Heart right ventricle (tissue), 16 donors: ENCODE data around the gene EMILIN2. TPM values are rescaled to one million over a fixed set of nuclear protein-coding genes. Genes with fewer than 3 reads are reported as not detected.

Experiments
- ATAC-seq, 8 donors: fragments of 200-7000 bp; cut with Tn5 transposase; one replicate each; pipeline ENCODE4 v1.9.1; 2020; ENCODE audit warnings: mild to moderate bottlenecking in 8 of 8, moderate library complexity in 8 of 8, moderate number of reproducible peaks in 1 of 8
- DNase-seq, 2 donors: peaks; one replicate each; pipeline ENCODE4 v3.0.0-alpha.2; 2020
- H3K27ac ChIP-seq, 10 donors: fragments of 200-600 bp; sonication (generic) in 2 of 10; one replicate each; pipeline versions ENCODE4 v1.5.0 to v1.8.0; 2020 to 2022; ENCODE audit warnings: mild to moderate bottlenecking in 3 of 10
- H3K27me3 ChIP-seq, 7 donors: fragments of 200-600 bp; one replicate each; pipeline ENCODE4 v1.8.0; 2021 to 2022; ENCODE audit warnings: mild to moderate bottlenecking in 2 of 7
- H3K36me3 ChIP-seq, 9 donors: fragments of 200-600 bp; sonication (generic) in 1 of 9; one replicate each; pipeline versions ENCODE4 v1.5.0 to v1.8.0; 2020 to 2022; ENCODE audit warnings: mild to moderate bottlenecking in 2 of 9
- H3K4me1 ChIP-seq, 9 donors: fragments of 200-600 bp; sonication (generic) in 1 of 9; one replicate each; pipeline versions ENCODE4 v1.5.0 to v1.8.0; 2020 to 2022; ENCODE audit warnings: mild to moderate bottlenecking in 4 of 9
- H3K4me3 ChIP-seq, 10 donors: fragments of 200-600 bp; sonication (generic) in 2 of 10; one replicate each; pipeline versions ENCODE4 v1.5.0 to v1.8.0; 2020 to 2022; ENCODE audit warnings: mild to moderate bottlenecking in 7 of 10, moderate library complexity in 2 of 10
- H3K9me3 ChIP-seq, 11 donors: fragments of 200-600 bp in 10 of 11; sonication (generic) in 2 of 11; one replicate each; pipeline versions ENCODE4 v1.5.0 to v1.8.0; 2013 to 2022; ENCODE audit warnings: mild to moderate bottlenecking in 2 of 11, control low read depth in 1 of 11, moderate library complexity in 1 of 11
- WGBS, 2 donors: extraction: QIAGEN DNeasy Blood & Tissue Kit; methylation state at CpG; one replicate each; pipeline ENCODE4 v1.1.7; 2013; ENCODE audit warnings: inconsistent platforms in 1 of 2; 5-methylcytosine and 5-hydroxymethylcytosine counted together
- intact Hi-C, 10 donors: fragments of 100-400 bp; cut with DNase I; formaldehyde crosslinking; loops; one replicate each; pipeline versions ENCODE4 v1.11.1 to v1.14.2; 2022
- polyA plus RNA-seq, 2 donors: library from polyadenylated mRNA; stranded (reverse); fragments of 200-250 nt; gene quantifications; one replicate each; pipeline ENCODE4 v1.2.3, GENCODE V29; 2013
- total RNA-seq, 10 donors: library from RNA; stranded (reverse); fragmentation: NEBNext Ultra II Directional in 3 of 10; extraction: Animal tissue kit (Norgen Biotek cat#: 25700) in 3 of 10; gene quantifications; one replicate each; pipeline versions ENCODE4 v1.2.1 to v1.2.4, GENCODE V29; 2021 to 2023
- TF ChIP-seq, protein P1 (sequence below), 9 donors: fragments of 200-600 bp; sonication (generic) in 2 of 9; IDR thresholded peaks; one replicate each; pipeline versions ENCODE4 v1.5.0 to v1.8.0; 2021 to 2022; ENCODE audit warnings: antibody characterized with exemption in 9 of 9, mild to moderate bottlenecking in 5 of 9, moderate library complexity in 1 of 9
- donor health status: Arrhythmogenic right ventricular cardiomyopathy.
- donor health status: ischemic (EF 13 %, LVEDD 7.1; RV severe dilation, severe dysfunction).
- donor health status: healthy with polysubstance abuse.
- donor health status: DM: no; HTN: yes; CAD: no.
- donor health status: DM: no; HTN: no; CAD: no.
- donor health status: ischemic (EF 25% LVEDD 6.9; RV normal size, moderate dysfunction).
- donor health status: ischemic (EF 25% LVEDD 5.7; RV mildly dilated, moderate dysfunction).
- donor health status: healthy.
- donor health status: DM: yes; HTN: yes; CAD: no.
- donor health status: Ischemic cardiomyopathy.
- donor health status: ischemic (EF 35%, LVEDD 5.7; RV mildly dilated, moderate dysfunction).
- donor health status: nonischemic (EF 11% LVEDD 7.7; RV severe dilation, severe dysfunction).
- donor health status: DM: yes; HTN: yes; CAD: no.
- donor health status: PGD.
- donor health status: ischemic (EF 29% LVEDD 5.4; RV normal size, mild dysfunction).
- donor health status: nonischemic (EF 23%, LVEDD 6.1; RV moderate dilation, normal function).

EMILIN2 gene
- total and polyA plus RNA-seq, 12 donors, result 9.5 to 50.5 (median 19.6) TPM

DNA sequence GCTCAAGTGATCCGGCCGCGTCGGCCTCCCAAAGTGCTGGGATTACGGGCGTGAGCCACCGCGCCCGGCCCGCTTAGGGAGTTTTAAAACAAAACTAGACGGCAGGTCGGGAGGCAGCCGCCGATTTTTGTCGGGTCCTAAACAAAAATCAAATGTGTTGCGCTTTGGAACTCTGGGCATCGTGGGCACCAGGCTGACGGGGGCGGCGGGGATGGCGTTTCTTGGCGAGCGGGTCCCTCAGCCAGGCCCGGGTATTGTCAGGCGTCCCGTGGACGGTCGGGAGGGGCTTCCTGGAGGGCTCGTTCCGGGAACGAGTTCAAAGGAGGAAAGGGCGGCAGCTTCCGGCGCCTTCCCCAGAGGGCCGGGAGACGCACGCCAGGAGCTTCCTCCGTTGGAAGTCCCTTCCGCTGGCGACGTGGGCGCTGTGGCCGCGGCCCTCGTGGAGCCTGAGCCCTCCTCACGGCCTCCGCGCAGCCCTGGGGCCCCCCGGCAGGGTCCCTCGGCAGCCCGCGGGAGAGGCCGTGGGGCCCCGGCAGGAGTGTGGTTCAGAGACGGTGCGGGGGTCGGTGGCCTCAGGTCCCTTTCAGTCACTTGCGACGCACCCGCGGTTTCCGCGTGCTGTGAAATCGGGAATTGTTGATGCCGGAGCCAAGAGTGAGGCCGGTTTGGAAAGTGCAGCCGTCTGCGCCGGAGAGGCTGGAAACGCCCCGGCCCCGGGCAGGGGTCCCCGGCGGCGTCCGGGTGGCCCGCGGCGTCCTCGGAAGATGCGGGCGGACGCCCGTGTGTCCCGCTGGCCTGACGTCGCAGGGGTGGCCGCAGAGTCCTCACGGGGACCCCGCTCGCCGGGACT is 59.3 kb downstream of the EMILIN2 start:
- Histone ChIP-seq H3K36me3 (peaks cover 0 to 27% (median 0%) of the 10 kb centered on the region in 9 donors), H3K4me3 (peak overlapping the region; percentile 44 to 80 (median 59)), H3K27ac (peak overlapping the region in 9 of 10 donors; percentile 29 to 90 (median 66)), H3K4me1 (peaks cover 14 to 65% (median 53%) of the 10 kb centered on the region in 9 donors), H3K27me3 (peaks cover 0 to 8% (median 0%) of the 10 kb centered on the region in 7 donors), H3K9me3 (no peaks in the 10 kb centered on the region)
- intact Hi-C loops, result loop anchor here in 5 of 10 donors (5.0 to 10.0 kb wide), 6 partner anchors 54 to 131 kb away; partner anchors contain the start of gene EMILIN2 (in 2 of the 5)
- TF ChIP-seq, protein P1, sequence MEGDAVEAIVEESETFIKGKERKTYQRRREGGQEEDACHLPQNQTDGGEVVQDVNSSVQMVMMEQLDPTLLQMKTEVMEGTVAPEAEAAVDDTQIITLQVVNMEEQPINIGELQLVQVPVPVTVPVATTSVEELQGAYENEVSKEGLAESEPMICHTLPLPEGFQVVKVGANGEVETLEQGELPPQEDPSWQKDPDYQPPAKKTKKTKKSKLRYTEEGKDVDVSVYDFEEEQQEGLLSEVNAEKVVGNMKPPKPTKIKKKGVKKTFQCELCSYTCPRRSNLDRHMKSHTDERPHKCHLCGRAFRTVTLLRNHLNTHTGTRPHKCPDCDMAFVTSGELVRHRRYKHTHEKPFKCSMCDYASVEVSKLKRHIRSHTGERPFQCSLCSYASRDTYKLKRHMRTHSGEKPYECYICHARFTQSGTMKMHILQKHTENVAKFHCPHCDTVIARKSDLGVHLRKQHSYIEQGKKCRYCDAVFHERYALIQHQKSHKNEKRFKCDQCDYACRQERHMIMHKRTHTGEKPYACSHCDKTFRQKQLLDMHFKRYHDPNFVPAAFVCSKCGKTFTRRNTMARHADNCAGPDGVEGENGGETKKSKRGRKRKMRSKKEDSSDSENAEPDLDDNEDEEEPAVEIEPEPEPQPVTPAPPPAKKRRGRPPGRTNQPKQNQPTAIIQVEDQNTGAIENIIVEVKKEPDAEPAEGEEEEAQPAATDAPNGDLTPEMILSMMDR (IDR thresholded peaks at IDR 0.05), result no peak
- WGBS, 2 donors, result 7 to 8% methylated on average over 81 to 92 of the region's 92 CpGs
- peak; percentile 63 to 80 (median 74) for ATAC-seq
- DNase-seq, result peak; percentile 81

DNA sequence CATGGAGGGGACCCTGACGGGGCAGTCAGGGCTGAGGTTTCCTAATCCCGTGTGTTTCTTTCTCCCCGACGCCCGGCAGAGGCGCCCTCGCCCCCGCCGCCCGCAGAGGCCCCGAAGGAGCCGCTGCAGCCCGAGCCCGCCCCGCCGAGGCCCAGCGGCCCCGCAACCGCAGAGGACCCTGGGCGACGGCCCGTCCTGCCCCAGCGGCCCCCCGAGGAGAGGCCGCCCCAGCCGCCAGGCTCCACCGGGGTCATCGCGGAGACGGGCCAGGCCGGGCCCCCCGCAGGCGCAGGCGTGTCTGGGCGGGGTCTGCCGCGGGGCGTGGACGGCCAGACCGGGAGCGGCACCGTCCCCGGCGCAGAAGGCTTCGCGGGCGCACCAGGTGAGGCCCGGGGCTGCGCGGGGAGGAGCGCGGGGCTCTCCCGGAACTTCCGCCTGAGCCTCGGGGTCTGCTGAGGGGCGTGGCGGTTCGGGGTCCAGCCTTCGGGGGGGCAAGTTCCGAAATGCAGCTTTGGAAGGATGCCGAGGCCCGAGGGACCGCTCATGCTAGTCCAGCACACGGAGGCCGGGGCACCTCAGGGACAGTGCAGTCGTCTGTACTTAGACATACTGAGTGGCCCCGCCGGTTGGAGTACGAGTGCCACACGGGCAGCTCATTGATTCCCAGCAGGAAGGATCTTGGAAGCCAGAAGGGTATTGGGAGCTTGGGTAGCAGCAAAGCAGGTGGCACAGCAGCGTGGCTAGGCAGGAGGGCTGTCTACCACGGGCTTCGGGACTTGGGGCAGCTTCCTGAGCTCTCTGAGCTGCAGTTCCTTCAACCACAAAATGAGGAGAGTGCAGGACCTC is 60.1 kb downstream of the EMILIN2 start:
- 6% methylated on average over 65 to 73 of the region's 73 CpGs for WGBS, 2 donors
- peak; percentile 38 to 47 for DNase-seq
- intact Hi-C loops, result loop anchor here in 5 of 10 donors (5.0 to 10.0 kb wide), 6 partner anchors 55 to 132 kb away; partner anchors contain the start of gene EMILIN2 (in 2 of the 5)

DNA sequence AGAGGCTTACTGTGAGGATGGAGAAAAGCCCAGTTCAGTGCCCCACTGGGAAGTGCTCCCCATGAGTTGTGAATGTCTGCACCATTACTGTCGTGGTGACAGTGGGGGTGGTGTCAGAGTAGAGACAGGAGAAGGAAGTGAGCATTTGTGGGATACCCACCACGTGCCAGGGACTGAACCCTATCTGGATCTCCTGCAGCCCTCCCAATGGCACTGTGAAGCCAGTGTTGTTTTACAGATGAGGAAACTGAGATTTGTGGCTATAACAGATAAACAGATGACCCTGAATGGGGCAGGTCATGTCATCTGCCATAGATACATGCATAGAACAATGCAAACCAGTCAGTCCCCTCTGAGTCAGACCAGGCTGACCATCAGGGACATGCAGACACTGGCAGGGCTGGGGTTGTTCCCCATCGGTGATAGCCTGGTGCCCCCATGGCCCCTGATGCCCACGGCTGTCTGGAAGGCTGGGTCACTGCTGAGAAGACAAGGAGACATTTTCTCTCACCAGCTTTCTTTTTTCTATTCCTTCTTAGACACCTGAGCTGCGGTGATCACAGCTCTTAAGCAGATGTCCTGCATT is 60.8 kb downstream of the EMILIN2 start:
- Histone ChIP-seq H3K4me3 (peak overlapping the region in 8 of 10 donors; percentile 55 to 80 (median 59)), H3K4me1 (peaks cover 8 to 50% (median 37%) of the 10 kb centered on the region in 9 donors), H3K27ac (peak overlapping the region in 4 of 10 donors; percentile 9 to 90 (median 75)), H3K27me3 (peaks cover 0 to 6% (median 0%) of the 10 kb centered on the region in 7 donors), H3K36me3 (peaks cover 0 to 42% (median 0%) of the 10 kb centered on the region in 9 donors), H3K9me3 (no peaks in the 10 kb centered on the region)
- TF ChIP-seq, protein P1 (IDR thresholded peaks at IDR 0.05), result no peak
- intact Hi-C loops, result loop anchor here in 5 of 10 donors (5.0 to 10.0 kb wide), 6 partner anchors 55 to 133 kb away; partner anchors contain the start of gene EMILIN2 (in 2 of the 5)
- ATAC-seq, result no peak
- no peak for DNase-seq
- WGBS, 2 donors, result 75 to 76% methylated on average over 5 of the region's 5 CpGs

More for the DNA sequence above, 60.1 kb downstream of the EMILIN2 start:
- Histone ChIP-seq H3K36me3 (peaks cover 0 to 35% (median 0%) of the 10 kb centered on the region in 9 donors), H3K4me1 (peaks cover 11 to 57% (median 44%) of the 10 kb centered on the region in 9 donors), H3K27ac (peak overlapping the region in 9 of 10 donors; percentile 29 to 90 (median 66)), H3K9me3 (no peaks in the 10 kb centered on the region), H3K27me3 (peaks cover 0 to 8% (median 0%) of the 10 kb centered on the region in 7 donors), H3K4me3 (peak overlapping the region; percentile 44 to 80 (median 59))
- ATAC-seq, result peak in 7 of 8 donors; percentile 13 to 45 (median 33)
- TF ChIP-seq, protein P1 (IDR thresholded peaks at IDR 0.05), result peak in 3 of 9 donors; percentile 20 to 32 (median 22)
